SU-DHL-6 (cell line): ENCODE data around the gene CACFD1.
"Not testable (repeated sequence)": the region's sequence is repeated elsewhere in the genome, so short reads cannot be mapped to it uniquely, and the experiment has no call there.

ENCODE experiments used
- H2AFZ ChIP-seq: fragments of 200-600 bp; sonication (generic); 2 replicates; pipeline ENCODE4 v1.6.1; 2014; ENCODE audit warnings: low read depth, mild to moderate bottlenecking, moderate library complexity, mixed read lengths, antibody characterized with exemption, low read length; ENCODE audit not compliant: severe bottlenecking
- H3F3A ChIP-seq: fragments of 200-600 bp; shearing (Covaris generic); 2 replicates; pipeline ENCODE4 v1.6.0; 2016; ENCODE audit warnings: antibody characterized with exemption, mild to moderate bottlenecking; ENCODE audit not compliant: insufficient read depth
- H3K27ac ChIP-seq: fragments of 200-600 bp; sonication (generic); 2 replicates; pipeline ENCODE4 v1.5.1; 2016; ENCODE audit warnings: low read depth, mild to moderate bottlenecking, low read length, moderate library complexity, mixed read lengths
- H3K27me3 ChIP-seq: fragments of 200-600 bp; sonication (generic), shearing (Covaris generic); 2 replicates; pipeline ENCODE4 v1.6.0; 2014; ENCODE audit warnings: mild to moderate bottlenecking, low read length
- H3K36me3 ChIP-seq: fragments of 200-600 bp; sonication (generic); 2 replicates; pipeline ENCODE4 v1.6.1; 2014; ENCODE audit warnings: mild to moderate bottlenecking, low read length, mixed read lengths
- H3K4me2 ChIP-seq: fragments of 300-600, 200-600 bp; shearing (Covaris generic), sonication (generic); 2 replicates; pipeline ENCODE4 v1.6.0; 2014; ENCODE audit warnings: low read length, low read depth, mild to moderate bottlenecking; ENCODE audit not compliant: poor library complexity, severe bottlenecking
- H3K4me3 ChIP-seq: fragments of 200-600 bp; sonication (generic); 2 replicates; pipeline ENCODE4 v1.5.1; 2014; ENCODE audit warnings: antibody characterized with exemption, low read length, mild to moderate bottlenecking, mixed read lengths; ENCODE audit not compliant: insufficient read depth, poor library complexity, severe bottlenecking
- H3K79me2 ChIP-seq: fragments of 200-600 bp; sonication (generic); 2 replicates; pipeline ENCODE4 v1.6.1; 2014; ENCODE audit warnings: mild to moderate bottlenecking, low read length, moderate library complexity; ENCODE audit not compliant: insufficient read depth
- H3K9ac ChIP-seq: fragments of 200-600 bp; sonication (generic); 2 replicates; pipeline ENCODE4 v1.7.0; 2014; ENCODE audit warnings: mild to moderate bottlenecking, low read length
- H3K9me2 ChIP-seq: fragments of 200-600 bp; sonication (generic); replicated peaks from 2 replicates; pipeline ENCODE4 v1.6.1; 2014; ENCODE audit warnings: low read length; ENCODE audit not compliant: insufficient read depth
- H3K9me3 ChIP-seq: fragments of 200-600 bp; sonication (generic); 2 replicates; pipeline ENCODE4 v1.6.1; 2014; ENCODE audit warnings: low read length, mixed read lengths; ENCODE audit not compliant: insufficient read depth
- H4K20me1 ChIP-seq: fragments of 200-600 bp; sonication (generic); 2 replicates; pipeline ENCODE4 v1.6.1; 2014; ENCODE audit warnings: low read depth, mild to moderate bottlenecking, antibody characterized with exemption, low read length, moderate library complexity, mixed read lengths
- CTCF ChIP-seq: fragments of 200-600 bp; sonication (generic); IDR thresholded peaks from one replicate; pipeline ENCODE4 v1.5.1; 2017; ENCODE audit warnings: antibody characterized with exemption, mild to moderate bottlenecking, low read length, moderate library complexity; ENCODE audit not compliant: insufficient read depth, poor library complexity, severe bottlenecking
- EZH2phosphoT487 ChIP-seq: fragments of 200-600 bp; sonication (generic), shearing (Covaris generic); conservative IDR thresholded peaks from 2 replicates; pipeline ENCODE4 v1.6.1; 2018; ENCODE audit warnings: mild to moderate bottlenecking, antibody characterized with exemption, low read length, moderate library complexity, mixed read lengths

The CACFD1 gene

GRCh38 chr9:133448487-133448972 is 11.2 kb upstream of the CACFD1 start:
- H4K20me1 ChIP-seq = no peaks in the 10 kb centered on the region
- no peaks in the 10 kb centered on the region for H3K36me3 ChIP-seq
- H3K9me3 ChIP-seq = no peaks in the 10 kb centered on the region
- H3K4me2 ChIP-seq = no peak overlapping the region
- H3K9me2 ChIP-seq = no peaks in the 10 kb centered on the region
- no peaks in the 10 kb centered on the region for H3K27me3 ChIP-seq
- H3K4me3 ChIP-seq = no peak overlapping the region
- H3K9ac ChIP-seq = no peak overlapping the region
- H2AFZ ChIP-seq = no peak overlapping the region
- H3K27ac ChIP-seq = no peak overlapping the region
- no peaks in the 10 kb centered on the region for H3K79me2 ChIP-seq
- no peak for TF ChIP-seq CTCF
- TF ChIP-seq EZH2phosphoT487 = no peak
- no peaks in the 10 kb centered on the region for H3F3A ChIP-seq

- H2AFZ ChIP-seq = no peak overlapping the region
- no peaks in the 10 kb centered on the region for H3K36me3 ChIP-seq
- H3K9me3 ChIP-seq = no peaks in the 10 kb centered on the region
- no peaks in the 10 kb centered on the region for H3K27me3 ChIP-seq
- H3K4me3 ChIP-seq = no peak overlapping the region
- no peaks in the 10 kb centered on the region for H3K9me2 ChIP-seq
- no peak overlapping the region for H3K27ac ChIP-seq
- no peaks in the 10 kb centered on the region for H4K20me1 ChIP-seq
- no peaks in the 10 kb centered on the region for H3F3A ChIP-seq
- TF ChIP-seq CTCF = no peak
- no peak overlapping the region for H3K4me2 ChIP-seq
- no peaks in the 10 kb centered on the region for H3K79me2 ChIP-seq
- H3K9ac ChIP-seq = no peak overlapping the region
These were observed 10.0 kb upstream of the CACFD1 start for GRCh38 chr9:133449760-133450159.

GRCh38 chr9:133451865-133452264 is 7.9 kb upstream of the CACFD1 start:
- not testable (repeated sequence) for H3K4me2 ChIP-seq, H3K27me3 ChIP-seq, H3K4me3 ChIP-seq, H3F3A ChIP-seq, H3K27ac ChIP-seq, H4K20me1 ChIP-seq, H2AFZ ChIP-seq, H3K9me3 ChIP-seq, H3K36me3 ChIP-seq, H3K9me2 ChIP-seq, H3K9ac ChIP-seq, H3K79me2 ChIP-seq

- Histone ChIP-seq H4K20me1 (no peaks in the 10 kb centered on the region), H3K36me3 (no peaks in the 10 kb centered on the region), H3K79me2 (no peaks in the 10 kb centered on the region), H3F3A (no peaks in the 10 kb centered on the region), H3K9ac (no peak overlapping the region), H3K27ac (no peak overlapping the region), H3K4me3 (no peak overlapping the region), H3K4me2 (no peak overlapping the region), H3K9me2 (no peaks in the 10 kb centered on the region), H3K9me3 (no peaks in the 10 kb centered on the region), H2AFZ (no peak overlapping the region), H3K27me3 (no peaks in the 10 kb centered on the region)
- TF ChIP-seq EZH2phosphoT487 = no peak
- no peak for TF ChIP-seq CTCF
These were observed 7.2 kb upstream of the CACFD1 start for GRCh38 chr9:133452562-133452961.
